Psoas muscle (tissue), 8 donors: ENCODE data around the gene TACC3. TPM values are rescaled to one million over a fixed set of nuclear protein-coding genes. Genes with fewer than 3 reads are reported as not detected.
"Not testable (repeated sequence)": the region's sequence is repeated elsewhere in the genome, so short reads cannot be mapped to it uniquely, and the experiment has no call there.

ENCODE experiments used
- ATAC-seq, 4 donors: fragments of 200-7000 bp; cut with Tn5 transposase; one replicate each; pipeline ENCODE4 v1.9.1; 2020; ENCODE audit warnings: moderate library complexity in 3 of 4, mild to moderate bottlenecking in 2 of 4
- DNase-seq, 2 donors: peaks; one replicate each; pipeline ENCODE4 v3.0.0-alpha.2; 2020
- H3K27ac ChIP-seq: fragments of 200-600 bp; one replicate; pipeline ENCODE4 v1.8.0; 2022
- H3K27me3 ChIP-seq, 3 donors: fragments of 200-600 bp in 1 of 3; one replicate each; pipeline versions ENCODE4 v1.6.1 to v1.8.0; 2013 to 2022; ENCODE audit warnings: low read length in 2 of 3, mild to moderate bottlenecking in 2 of 3, moderate library complexity in 1 of 3; ENCODE audit not compliant: insufficient read depth in 3 of 3
- H3K36me3 ChIP-seq, 2 donors: fragments of 200-600 bp in 1 of 2; one replicate each; pipeline versions ENCODE4 v1.6.1 to v1.8.0; 2013 to 2022; ENCODE audit warnings: low read depth in 1 of 2, mild to moderate bottlenecking in 1 of 2, moderate library complexity in 1 of 2; ENCODE audit not compliant: insufficient read depth in 1 of 2
- H3K4me1 ChIP-seq: fragments of 200-600 bp; one replicate; pipeline ENCODE4 v1.8.0; 2022
- H3K4me3 ChIP-seq: fragments of 200-600 bp; one replicate; pipeline ENCODE4 v1.8.0; 2022; ENCODE audit warnings: mild to moderate bottlenecking
- H3K9me3 ChIP-seq: fragments of 200-600 bp; one replicate; pipeline ENCODE4 v1.8.0; 2022
- CTCF ChIP-seq: fragments of 200-600 bp; IDR thresholded peaks from one replicate; pipeline ENCODE4 v1.8.0; 2022; ENCODE audit warnings: antibody characterized with exemption
- WGBS, 3 donors: extraction: QIAGEN DNeasy Blood & Tissue Kit; methylation state at CpG; one replicate each; pipeline versions ENCODE4 v1.1.6 to v1.1.7; 2013; 5-methylcytosine and 5-hydroxymethylcytosine counted together
- intact Hi-C, 2 donors: fragments of 100-400 bp; cut with DNase I; formaldehyde crosslinking; loops; one replicate each; pipeline versions ENCODE4 v1.11.0 to v1.14.2; 2022
- polyA plus RNA-seq, 3 donors: library from polyadenylated mRNA; stranded (reverse); fragments of 200-250 nt; gene quantifications; one replicate each; pipeline ENCODE4 v1.2.3, GENCODE V29; 2013
- total RNA-seq, 4 donors: library from RNA; stranded (reverse); fragmentation: NEBNext Ultra II Directional in 2 of 4; extraction: Animal tissue kit (Norgen Biotek cat#: 25700) in 2 of 4; gene quantifications; one replicate each; pipeline versions ENCODE4 v1.2.1 to v1.2.4, GENCODE V29; 2021 to 2023
- donor health status: healthy with polysubstance abuse.
- donor health status: DM: no; HTN: no; CAD: no; lungs with moderate emphysema.
- donor health status: Bipolar disorder and iron deficiency.
- donor health status: healthy.
- donor health status: DM: yes; HTN: yes; CAD: no.
- donor health status: DM: no; HTN: no; CAD: no.
- donor health status: DM: no; HTN: no; CAD: no.
- donor health status: DM: yes; HTN: yes; CAD: no.

Gene TACC3
- total and polyA plus RNA-seq, 7 donors = 2.2 to 4.8 (median 2.9) TPM

GRCh38 chr4:1695913-1696312 lies 25.4 kb upstream of the TACC3 start:
- no peak for DNase-seq
- Histone ChIP-seq H3K27me3 (no peaks in the 10 kb centered on the region), H3K4me3 (no peak overlapping the region), H3K9me3 (no peaks in the 10 kb centered on the region), H3K27ac (no peak overlapping the region), H3K36me3 (peaks cover 12 to 96% of the 10 kb centered on the region in 2 donors), H3K4me1 (peaks cover 10% of the 10 kb centered on the region)
- no peak for ATAC-seq
- TF ChIP-seq CTCF = no peak
- WGBS, 3 donors = 36 to 60% (median 48%) methylated on average over 5 of the region's 5 CpGs
- intact Hi-C loops = no loop called here

GRCh38 chr4:1701671-1702070 lies 19.6 kb upstream of the TACC3 start:
- DNase-seq, H3K4me3 ChIP-seq, H3K9me3 ChIP-seq, H3K27me3 ChIP-seq, H3K4me1 ChIP-seq, intact Hi-C loops, H3K27ac ChIP-seq, ATAC-seq: not testable (repeated sequence)
- WGBS, 3 donors = 90 to 95% (median 91%) methylated on average over 8 of the region's 8 CpGs
- peaks cover 18 to 85% of the 10 kb centered on the region in 2 donors for H3K36me3 ChIP-seq

- Histone ChIP-seq H3K4me1 (no peaks in the 10 kb centered on the region), H3K4me3 (no peak overlapping the region), H3K27ac (no peak overlapping the region), H3K36me3 (peaks cover 9 to 64% of the 10 kb centered on the region in 2 donors), H3K27me3 (no peaks in the 10 kb centered on the region), H3K9me3 (no peaks in the 10 kb centered on the region)
- ATAC-seq (no peak), DNase-seq (no peak)
- TF ChIP-seq CTCF = no peak
- intact Hi-C loops = no loop called here
- 68 to 78% (median 75%) methylated on average over 1 of the region's 1 CpG for WGBS, 3 donors
Measured at GRCh38 chr4:1703867-1704266, 17.5 kb upstream of the TACC3 start.

GRCh38 chr4:1705732-1706131 lies 15.6 kb upstream of the TACC3 start:
- WGBS, 3 donors = 96 to 99% (median 98%) methylated on average over 6 of the region's 6 CpGs
- peaks cover 9 to 55% of the 10 kb centered on the region in 2 donors for H3K36me3 ChIP-seq
- H3K4me1 ChIP-seq = peaks cover 4% of the 10 kb centered on the region
- no peaks in the 10 kb centered on the region for H3K9me3 ChIP-seq
- no peaks in the 10 kb centered on the region for H3K27me3 ChIP-seq
- intact Hi-C loops = no loop called here
- no peak overlapping the region for H3K4me3 ChIP-seq
- TF ChIP-seq CTCF = no peak
- DNase-seq (no peak), ATAC-seq (no peak)
- H3K27ac ChIP-seq = no peak overlapping the region

GRCh38 chr4:1706358-1706757 lies 15.0 kb upstream of the TACC3 start:
- Histone ChIP-seq H3K4me1 (peaks cover 10% of the 10 kb centered on the region), H3K9me3 (no peaks in the 10 kb centered on the region), H3K36me3 (peaks cover 9 to 53% of the 10 kb centered on the region in 2 donors), H3K27me3 (no peaks in the 10 kb centered on the region), H3K4me3 (no peak overlapping the region), H3K27ac (no peak overlapping the region)
- ATAC-seq = peak; percentile 35 to 82 (median 70)
- no peak for DNase-seq
- intact Hi-C loops = no loop called here
- no peak for TF ChIP-seq CTCF
- 39 to 79% (median 43%) methylated on average over 6 of the region's 6 CpGs for WGBS, 3 donors
